NCI-H345 treated with DMSO at 0.1 percent for 48 hours (cell line): Measurements from ENCODE around the gene SH3BP1.
"Not testable (repeated sequence)": the region's sequence is repeated elsewhere in the genome, so short reads cannot be mapped to it uniquely, and the experiment has no call there.

ENCODE experiments used
- DNase-seq: peaks from one replicate; lab custom pipeline; 2025; ENCODE audit not compliant: unreplicated experiment; lab: John Stamatoyannopoulos, UW

Gene SH3BP1

GRCh38 chr22:37675930-37676735 lies 36.7 kb downstream of the SH3BP1 start:
- DNase-seq = no peak

GRCh38 chr22:37676736-37677492 lies 37.4 kb downstream of the SH3BP1 start:
- peak; percentile 24 for DNase-seq

GRCh38 chr22:37677493-37677974 lies 38.1 kb downstream of the SH3BP1 start:
- DNase-seq = no peak

- no peak for DNase-seq
These were observed 38.9 kb downstream of the SH3BP1 start for GRCh38 chr22:37678372-37678771.

GRCh38 chr22:37679670-37680069 lies 40.2 kb downstream of the SH3BP1 start:
- no peak for DNase-seq

GRCh38 chr22:37680191-37680851 lies 40.9 kb downstream of the SH3BP1 start:
- DNase-seq = no peak

- DNase-seq = no peak
These were observed 41.5 kb downstream of the SH3BP1 start for GRCh38 chr22:37681001-37681424.

- peak; percentile 7 for DNase-seq
These were observed 42.1 kb downstream of the SH3BP1 start for GRCh38 chr22:37681556-37682049.

- no peak for DNase-seq
These were observed 45.5 kb downstream of the SH3BP1 start for GRCh38 chr22:37684803-37685615.

- peak; percentile 48 for DNase-seq
These were observed 46.8 kb downstream of the SH3BP1 start, which contains the start of gene NOL12 for GRCh38 chr22:37686002-37686982. Gene NOL12 (plus strand): TSS chr22:37686343. CDS start chr22:37686393, 50 bp downstream.

GRCh38 chr22:37690407-37690806 lies 50.9 kb downstream of the SH3BP1 start:
- no peak for DNase-seq

GRCh38 chr22:37690901-37691504 lies 51.5 kb downstream of the SH3BP1 start:
- no peak for DNase-seq

GRCh38 chr22:37692627-37693285 lies 53.3 kb downstream of the SH3BP1 start:
- no peak for DNase-seq

GRCh38 chr22:37694131-37694530 lies 54.7 kb downstream of the SH3BP1 start:
- not testable (repeated sequence) for DNase-seq

GRCh38 chr22:37696260-37696656 lies 56.8 kb downstream of the SH3BP1 start:
- not testable (repeated sequence) for DNase-seq

GRCh38 chr22:37696657-37697537 lies 57.4 kb downstream of the SH3BP1 start, which contains the start of gene TRIOBP:
Gene TRIOBP (plus strand): TSS chr22:37697048. CDS start chr22:37701366, 4,318 bp downstream.
- no peak for DNase-seq

GRCh38 chr22:37697538-37697835 lies 58.0 kb downstream of the SH3BP1 start:
- DNase-seq = no peak
